Left ventricle myocardium inferior (tissue), 1 donor: ENCODE measurements around the gene PPCDC. TPM values are rescaled to one million over a fixed set of nuclear protein-coding genes. Genes with fewer than 3 reads are reported as not detected.

Source experiments
- DNase-seq: peaks from one replicate; pipeline ENCODE4 v3.0.0-alpha.2; 2020
- H3K27ac ChIP-seq: fragments of 200-600 bp; replicated peaks from 2 replicates; pipeline ENCODE4 v1.8.0; 2021
- H3K27me3 ChIP-seq: fragments of 200-600 bp; 2 replicates; pipeline ENCODE4 v1.8.0; 2021; ENCODE audit warnings: low read depth
- H3K36me3 ChIP-seq: fragments of 200-600 bp; 2 replicates; pipeline ENCODE4 v1.8.0; 2021
- H3K4me1 ChIP-seq: fragments of 200-600 bp; 2 replicates; pipeline ENCODE4 v1.8.0; 2021
- H3K4me3 ChIP-seq: fragments of 200-600 bp; 2 replicates; pipeline ENCODE4 v1.8.0; 2021; ENCODE audit warnings: mild to moderate bottlenecking, moderate library complexity
- H3K9me3 ChIP-seq: fragments of 200-600 bp; replicated peaks from 2 replicates; pipeline ENCODE4 v1.8.0; 2021
- CTCF ChIP-seq: fragments of 200-600 bp; IDR thresholded peaks from 2 replicates; pipeline ENCODE4 v1.8.0; 2021; ENCODE audit warnings: antibody characterized with exemption, mild to moderate bottlenecking, borderline replicate concordance
- intact Hi-C: fragments of 100-400 bp; cut with micrococcal nuclease; formaldehyde crosslinking; loops from one replicate; pipeline ENCODE4 v1.11.0; 2022
- total RNA-seq: library from RNA; stranded (reverse); fragmentation: NEBNext Ultra II Directional; extraction: Animal tissue kit (Norgen Biotek cat#: 25700); gene quantifications from one replicate; pipeline ENCODE4 v1.2.1, GENCODE V29; 2021
- donor health status: DM: no; HTN: yes; CAD: no; lungs with severe emphysema.

Gene PPCDC
- total RNA-seq, 1 donor from 2014 or later: 5.0 TPM

DNA sequence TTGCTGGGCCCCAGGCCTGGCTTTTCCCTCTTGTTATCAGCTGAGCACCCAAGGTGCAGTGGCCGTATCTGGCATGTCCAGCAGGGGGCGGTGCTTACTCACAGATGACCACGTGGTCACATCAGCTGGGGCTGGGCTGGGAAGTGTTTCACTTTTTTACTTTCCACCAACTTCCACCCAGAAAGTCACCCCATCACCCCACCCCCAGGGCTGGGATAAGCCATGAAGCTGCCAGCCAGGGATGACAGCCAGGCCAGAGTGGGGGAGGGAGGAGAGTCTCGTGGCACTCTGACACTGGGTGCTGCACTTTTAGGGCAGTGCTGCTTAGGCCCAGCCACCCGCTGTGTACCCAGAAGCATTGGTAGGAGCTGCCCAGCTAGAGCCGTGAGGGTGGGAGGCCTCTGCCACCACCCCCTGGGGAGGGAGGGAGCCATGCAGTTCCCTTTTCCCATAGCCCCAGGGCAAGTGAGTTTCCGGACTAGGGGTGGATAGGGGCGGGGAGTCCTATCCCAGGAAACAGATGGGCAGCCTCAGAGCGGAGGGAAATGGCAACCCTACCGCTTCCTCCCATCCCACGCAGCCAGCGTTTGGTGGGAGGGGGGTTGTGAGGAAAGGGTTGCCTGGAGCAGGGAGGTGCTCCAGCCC is 6.1 kb downstream of the PPCDC start:
- Histone ChIP-seq H3K36me3 (no peaks in the 10 kb centered on the region), H3K27ac (peak overlapping the region; percentile 85), H3K4me1 (peaks cover 48% of the 10 kb centered on the region), H3K9me3 (no peaks in the 10 kb centered on the region), H3K4me3 (peak overlapping the region; percentile 48), H3K27me3 (no peaks in the 10 kb centered on the region)
- intact Hi-C loops: no loop called here
- peak; percentile 94 for TF ChIP-seq CTCF
- peak; percentile 94 for DNase-seq

DNA sequence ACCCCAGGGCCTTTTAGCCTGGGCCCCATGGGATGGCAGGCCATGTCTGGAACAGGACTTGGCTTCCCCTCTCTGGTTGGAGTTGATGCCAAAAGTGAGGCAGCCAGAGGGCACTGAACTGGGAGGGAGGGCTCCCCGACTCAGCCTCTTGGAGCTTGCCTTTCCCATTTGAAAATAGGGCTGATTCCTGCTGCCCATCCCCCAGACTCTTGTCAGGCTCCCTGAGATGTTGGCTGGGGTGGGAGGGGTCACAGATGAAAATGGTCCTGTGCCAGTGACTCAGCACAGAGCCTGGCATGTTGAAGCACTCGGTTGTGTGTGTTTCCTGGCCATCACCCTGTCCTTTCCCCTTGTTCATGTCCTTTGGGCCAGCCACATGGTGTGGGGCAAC is 6.6 kb downstream of the PPCDC start:
- intact Hi-C loops: no loop called here
- Histone ChIP-seq H3K9me3 (no peaks in the 10 kb centered on the region), H3K27ac (peak overlapping the region; percentile 85), H3K4me1 (peaks cover 43% of the 10 kb centered on the region), H3K36me3 (no peaks in the 10 kb centered on the region), H3K4me3 (peak overlapping the region; percentile 48), H3K27me3 (no peaks in the 10 kb centered on the region)
- no peak for DNase-seq
- TF ChIP-seq CTCF: no peak

DNA sequence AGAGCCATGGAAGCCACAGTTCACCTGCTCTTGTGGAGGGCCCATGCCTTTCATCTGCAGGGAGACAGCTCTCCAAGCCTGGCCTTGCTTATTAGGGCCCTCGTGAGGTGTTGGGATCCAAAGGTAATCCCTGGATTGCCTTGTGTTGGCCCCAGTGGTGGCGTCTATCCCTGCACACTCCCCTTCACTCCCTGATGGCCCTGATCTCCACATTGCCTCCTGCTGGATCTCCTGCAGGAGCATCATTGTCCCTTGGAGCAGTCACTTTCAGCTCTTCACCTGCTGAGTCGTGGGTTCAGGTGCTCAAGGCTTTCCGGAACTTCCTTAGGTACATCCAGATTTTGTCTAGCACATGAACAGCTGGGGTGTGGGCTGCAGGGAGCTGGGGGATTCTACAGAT is 7.0 kb downstream of the PPCDC start:
- no peak for DNase-seq
- no peak for TF ChIP-seq CTCF
- no peaks in the 10 kb centered on the region for H3K9me3 ChIP-seq
- no peaks in the 10 kb centered on the region for H3K36me3 ChIP-seq
- no peak overlapping the region for H3K4me3 ChIP-seq
- H3K4me1 ChIP-seq: peaks cover 39% of the 10 kb centered on the region
- H3K27ac ChIP-seq: peak overlapping the region; percentile 85
- intact Hi-C loops: no loop called here
- no peaks in the 10 kb centered on the region for H3K27me3 ChIP-seq

DNA sequence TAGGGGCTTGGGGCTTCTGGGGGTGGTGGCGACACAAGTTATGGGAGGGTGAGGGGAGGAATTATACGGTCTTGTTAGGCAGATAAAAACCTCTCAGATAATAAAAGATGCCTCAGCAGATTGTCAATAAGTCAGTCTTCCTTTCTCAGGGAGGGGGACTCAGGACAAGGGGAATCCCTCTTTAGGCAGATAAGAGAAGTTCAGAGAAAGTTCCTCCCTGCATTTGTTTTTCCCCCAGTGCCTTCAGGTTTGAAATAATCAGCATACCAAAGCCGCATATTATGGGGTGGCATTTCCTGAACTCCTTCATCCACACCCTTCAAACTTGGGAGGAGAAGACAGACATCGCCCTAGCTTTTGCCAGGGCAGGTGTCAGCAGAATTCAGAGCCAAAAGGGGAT is 8.5 kb downstream of the PPCDC start:
- DNase-seq: no peak
- H3K27me3 ChIP-seq: no peaks in the 10 kb centered on the region
- intact Hi-C loops: no loop called here
- no peaks in the 10 kb centered on the region for H3K36me3 ChIP-seq
- no peak for TF ChIP-seq CTCF
- no peak overlapping the region for H3K4me3 ChIP-seq
- peaks cover 45% of the 10 kb centered on the region for H3K4me1 ChIP-seq
- peak overlapping the region; percentile 36 for H3K27ac ChIP-seq
- H3K9me3 ChIP-seq: no peaks in the 10 kb centered on the region

DNA sequence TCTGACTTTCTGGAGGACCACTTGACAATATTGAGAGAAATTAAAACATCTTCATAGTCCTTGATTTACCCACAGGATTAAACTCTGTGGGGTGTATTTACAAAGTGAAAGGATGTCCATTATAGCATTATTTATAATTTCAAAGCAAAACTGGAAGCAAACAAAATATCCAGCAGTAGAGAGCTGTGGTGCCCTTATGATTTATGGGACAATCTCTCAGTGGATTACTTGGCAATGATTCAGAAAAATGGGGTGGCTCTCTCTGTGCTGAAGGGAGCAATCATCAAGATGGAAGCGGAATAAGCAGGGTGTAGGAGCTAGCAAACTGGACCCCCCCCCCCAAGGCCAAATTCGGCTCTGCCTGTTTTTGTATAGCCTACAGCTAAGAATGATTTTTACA is 9.0 kb downstream of the PPCDC start:
- DNase-seq: no peak
- Histone ChIP-seq H3K4me1 (peaks cover 45% of the 10 kb centered on the region), H3K4me3 (no peak overlapping the region), H3K27ac (peak overlapping the region; percentile 36), H3K36me3 (no peaks in the 10 kb centered on the region), H3K9me3 (no peaks in the 10 kb centered on the region), H3K27me3 (no peaks in the 10 kb centered on the region)
- intact Hi-C loops: no loop called here
- no peak for TF ChIP-seq CTCF
